ENCODE measurements around the gene SNORC.
A peak's percentile ranks its signal among the peaks of the same experiment; 100 is the strongest.

Gene SNORC

GRCh38 chr2:232854082-232854481 lies 16.0 kb upstream of the SNORC start:
- TF ChIP-seq CTCF (conservative IDR thresholded peaks at IDR 0.05; ENCODE audit: low read depth, low read length): no peak
- DNase-seq (ENCODE audit: low read depth): peak; percentile 93
- H3K4me3 ChIP-seq (ENCODE audit: low read length): no peak overlapping the region

- DNase-seq (ENCODE audit: low read depth): no peak
- no peak overlapping the region for H3K4me3 ChIP-seq (ENCODE audit: low read length)
- no peak for TF ChIP-seq CTCF (conservative IDR thresholded peaks at IDR 0.05; ENCODE audit: low read depth, low read length)
Observed at GRCh38 chr2:232857158-232857563, 12.9 kb upstream of the SNORC start.

- H3K4me3 ChIP-seq (ENCODE audit: low read length): no peak overlapping the region
- no peak for TF ChIP-seq CTCF (conservative IDR thresholded peaks at IDR 0.05; ENCODE audit: low read depth, low read length)
- no peak for DNase-seq (ENCODE audit: low read depth)
Observed at GRCh38 chr2:232859385-232859916, 10.6 kb upstream of the SNORC start.

- DNase-seq (ENCODE audit: low read depth): no peak
- H3K4me3 ChIP-seq (ENCODE audit: low read length): no peak overlapping the region
- TF ChIP-seq CTCF (conservative IDR thresholded peaks at IDR 0.05; ENCODE audit: low read depth, low read length): no peak
Observed at GRCh38 chr2:232860593-232861241, 9.3 kb upstream of the SNORC start.

- H3K4me3 ChIP-seq (ENCODE audit: low read length): no peak overlapping the region
- DNase-seq (ENCODE audit: low read depth): no peak
- no peak for TF ChIP-seq CTCF (conservative IDR thresholded peaks at IDR 0.05; ENCODE audit: low read depth, low read length)
Observed at GRCh38 chr2:232861353-232861752, 8.7 kb upstream of the SNORC start.

GRCh38 chr2:232863996-232864395 lies 6.1 kb upstream of the SNORC start:
- DNase-seq (ENCODE audit: low read depth): no peak
- TF ChIP-seq CTCF (conservative IDR thresholded peaks at IDR 0.05; ENCODE audit: low read depth, low read length): no peak
- no peak overlapping the region for H3K4me3 ChIP-seq (ENCODE audit: low read length)

- DNase-seq (ENCODE audit: low read depth): no peak
- TF ChIP-seq CTCF (conservative IDR thresholded peaks at IDR 0.05; ENCODE audit: low read depth, low read length): no peak
- no peak overlapping the region for H3K4me3 ChIP-seq (ENCODE audit: low read length)
Observed at GRCh38 chr2:232865165-232865564, 4.9 kb upstream of the SNORC start.

All from retinal pigment epithelial cell (primary cell).